GM19397 (cell line): ENCODE results near the gene CLDN34.

Experiments used
- ATAC-seq: cut with Tn5 transposase; IDR thresholded peaks from one replicate; pipeline ENCODE4 v1.9.1; 2021; ENCODE audit warnings: mild to moderate bottlenecking, moderate library complexity; ENCODE audit not compliant: unreplicated experiment

CLDN34 gene

GRCh38 chrX:10015355-10015722 lies 48.2 kb downstream of the CLDN34 start:
- ATAC-seq = peak; percentile 29

- peak; percentile 32 for ATAC-seq
Observed at GRCh38 chrX:10015723-10016518, 48.8 kb downstream of the CLDN34 start.

GRCh38 chrX:10016519-10017132 lies 49.5 kb downstream of the CLDN34 start:
- no peak for ATAC-seq

GRCh38 chrX:10017872-10018271 lies 50.7 kb downstream of the CLDN34 start:
- no peak for ATAC-seq
